Chondrocyte (in vitro differentiated cells): ENCODE results near the gene FMO4. TPM values are rescaled to one million over a fixed set of nuclear protein-coding genes. Genes with fewer than 3 reads are reported as not detected.
"Not testable (repeated sequence)": the region's sequence is repeated elsewhere in the genome, so short reads cannot be mapped to it uniquely, and the experiment has no call there.

Experiments used
- DNase-seq: peaks from one replicate; pipeline ENCODE4 v3.0.0; 2021; ENCODE audit warnings: mixed read lengths, low spot score
- H3K27ac Mint-ChIP-seq: one replicate; pipeline ENCODE4 v1.8.0; 2021; ENCODE audit warnings: mild to moderate bottlenecking, moderate library complexity, mixed read lengths; ENCODE audit not compliant: unreplicated experiment
- H3K27me3 Mint-ChIP-seq: 2 replicates; pipeline ENCODE4 v1.8.0; 2021; ENCODE audit warnings: low read depth, mixed read lengths
- H3K36me3 Mint-ChIP-seq: 2 replicates; pipeline ENCODE4 v1.8.0; 2021; ENCODE audit warnings: low read depth, mixed read lengths
- H3K4me1 Mint-ChIP-seq: 2 replicates; pipeline ENCODE4 v1.8.0; 2021; ENCODE audit warnings: low read depth, mild to moderate bottlenecking, mixed read lengths
- H3K4me3 Mint-ChIP-seq: one replicate; pipeline ENCODE4 v1.8.0; 2021; ENCODE audit warnings: mild to moderate bottlenecking, moderate library complexity, mixed read lengths; ENCODE audit not compliant: unreplicated experiment
- H3K9me3 Mint-ChIP-seq: 2 replicates; pipeline ENCODE4 v1.8.0; 2021; ENCODE audit warnings: low read depth, mixed read lengths
- CTCF ChIP-seq: fragments of 200-600 bp; sonication (generic); IDR thresholded peaks from 2 replicates; pipeline ENCODE4 v1.5.0; 2021; ENCODE audit warnings: antibody characterized with exemption, mild to moderate bottlenecking, moderate library complexity
- total RNA-seq: library from RNA; stranded (reverse); gene quantifications from 3 replicates; pipeline ENCODE4 v1.2.1, GENCODE V29; 2021

Gene FMO4
- total RNA-seq, 1 donor from 2014 or later: 2.6 TPM

- TF ChIP-seq CTCF: no peak
- no peak for DNase-seq
- Mint-ChIP-seq H3K4me3 (no peak overlapping the region), H3K4me1 (no peaks in the 10 kb centered on the region), H3K9me3 (no peaks in the 10 kb centered on the region), H3K36me3 (no peaks in the 10 kb centered on the region), H3K27ac (no peak overlapping the region), H3K27me3 (no peaks in the 10 kb centered on the region)
Observed at GRCh38 chr1:171329251-171329650, 15.3 kb downstream of the FMO4 start.

DNA sequence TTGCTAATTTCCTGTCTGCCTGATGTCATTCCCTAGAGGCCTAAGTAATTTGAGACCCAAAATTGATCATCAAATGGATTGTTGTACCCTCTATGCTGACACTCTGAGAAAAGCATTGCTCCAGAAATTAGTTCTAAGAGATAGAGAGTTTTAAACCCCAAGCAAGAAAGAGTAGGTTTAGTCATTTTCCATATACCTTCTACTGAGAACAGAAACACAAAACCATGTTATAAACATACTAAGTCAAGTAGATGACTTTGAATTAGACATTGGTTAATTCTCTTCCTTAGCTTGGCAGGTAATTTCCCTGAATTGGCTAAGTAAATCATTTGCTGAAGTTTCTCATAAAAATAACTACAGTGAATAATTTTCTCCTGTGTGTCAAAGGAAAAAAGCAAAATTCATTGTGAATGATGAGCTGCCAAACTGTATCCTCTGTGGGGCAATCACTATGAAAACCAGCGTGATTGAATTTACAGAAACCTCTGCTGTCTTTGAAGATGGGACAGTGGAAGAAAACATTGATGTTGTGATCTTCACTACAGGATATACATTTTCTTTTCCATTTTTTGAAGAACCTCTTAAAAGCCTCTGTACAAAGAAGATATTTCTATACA, 20.1 kb downstream of the FMO4 start:
- TF ChIP-seq CTCF: no peak
- no peak for DNase-seq
- H3K9me3 Mint-ChIP-seq: no peaks in the 10 kb centered on the region
- no peaks in the 10 kb centered on the region for H3K27me3 Mint-ChIP-seq
- H3K4me3 Mint-ChIP-seq: no peak overlapping the region
- H3K4me1 Mint-ChIP-seq: no peaks in the 10 kb centered on the region
- no peaks in the 10 kb centered on the region for H3K36me3 Mint-ChIP-seq
- no peak overlapping the region for H3K27ac Mint-ChIP-seq

GRCh38 chr1:171335964-171336363, 22.0 kb downstream of the FMO4 start:
- no peaks in the 10 kb centered on the region for H3K9me3 Mint-ChIP-seq
- no peak for DNase-seq
- H3K27me3 Mint-ChIP-seq: no peaks in the 10 kb centered on the region
- no peak overlapping the region for H3K27ac Mint-ChIP-seq
- H3K4me1 Mint-ChIP-seq: no peaks in the 10 kb centered on the region
- TF ChIP-seq CTCF: no peak
- no peak overlapping the region for H3K4me3 Mint-ChIP-seq
- no peaks in the 10 kb centered on the region for H3K36me3 Mint-ChIP-seq

DNA sequence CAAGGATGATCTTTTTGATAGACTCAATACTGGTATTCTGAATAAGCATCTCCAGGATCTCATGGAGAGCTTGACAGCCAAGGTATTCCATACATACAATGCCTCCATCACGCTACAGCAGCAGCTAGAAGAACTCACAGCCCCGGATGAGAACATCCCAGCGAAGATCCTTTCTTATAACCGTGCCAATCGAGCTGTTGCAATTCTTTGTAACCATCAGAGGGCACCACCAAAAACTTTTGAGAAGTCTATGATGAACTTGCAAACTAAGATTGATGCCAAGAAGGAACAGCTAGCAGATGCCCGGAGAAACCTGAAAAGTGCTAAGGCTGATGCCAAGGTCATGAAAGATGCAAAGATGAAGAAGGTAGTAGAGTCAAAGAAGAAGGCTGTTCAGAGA, 25.4 kb downstream of the FMO4 start:
- not testable (repeated sequence) for H3K9me3 Mint-ChIP-seq, H3K4me1 Mint-ChIP-seq, H3K4me3 Mint-ChIP-seq, H3K36me3 Mint-ChIP-seq, H3K27ac Mint-ChIP-seq, DNase-seq, H3K27me3 Mint-ChIP-seq
- TF ChIP-seq CTCF: peak; percentile 7

GRCh38 chr1:171343727-171344472, 29.9 kb downstream of the FMO4 start:
- H3K27me3 Mint-ChIP-seq: no peaks in the 10 kb centered on the region
- no peak for TF ChIP-seq CTCF
- H3K4me1 Mint-ChIP-seq: peaks cover 6% of the 10 kb centered on the region
- H3K9me3 Mint-ChIP-seq: no peaks in the 10 kb centered on the region
- no peak overlapping the region for H3K27ac Mint-ChIP-seq
- peaks cover 2% of the 10 kb centered on the region for H3K36me3 Mint-ChIP-seq
- H3K4me3 Mint-ChIP-seq: no peak overlapping the region
- no peak for DNase-seq
